CD4-positive, CD25-positive, alpha-beta regulatory T cell (primary cell): ENCODE data around the gene VDAC2. TPM values are rescaled to one million over a fixed set of nuclear protein-coding genes. Genes with fewer than 3 reads are reported as not detected.

Experiments used
- ATAC-seq, 2 donors: fragments of 150-1000 bp; cut with Tn5 transposase; one replicate each; pipeline ENCODE4 v1.10.0; 2021; ENCODE audit warnings: low read depth in 2 of 2, moderate number of reproducible peaks in 2 of 2, moderate library complexity in 1 of 2
- DNase-seq, 3 donors: peaks; one replicate each; pipeline versions ENCODE4 v3.0.0 to v3.0.0-alpha.2; 2012 to 2022; ENCODE audit warnings: mixed read lengths in 1 of 3
- H3K27ac ChIP-seq: one replicate; pipeline ENCODE4 v1.7.0; 2013; ENCODE audit warnings: mild to moderate bottlenecking, low read length; ENCODE audit not compliant: insufficient read depth, poor library complexity, severe bottlenecking
- H3K27me3 ChIP-seq: one replicate; pipeline ENCODE4 v1.7.0; 2013; ENCODE audit warnings: low read length; ENCODE audit not compliant: control insufficient read depth, insufficient read depth
- H3K36me3 ChIP-seq: one replicate; pipeline ENCODE4 v1.7.0; 2013; ENCODE audit warnings: mild to moderate bottlenecking, low read length, moderate library complexity; ENCODE audit not compliant: control insufficient read depth, insufficient read depth
- H3K4me1 ChIP-seq: 2 replicates; pipeline ENCODE4 v1.7.0; 2013; ENCODE audit warnings: mild to moderate bottlenecking, low read length; ENCODE audit not compliant: insufficient read depth, control insufficient read depth, poor library complexity, severe bottlenecking
- H3K4me3 ChIP-seq: one replicate; pipeline ENCODE4 v1.7.0; 2013; ENCODE audit warnings: low read depth, mild to moderate bottlenecking, low read length, moderate library complexity
- H3K9me3 ChIP-seq, 2 experiments: 1 replicate in 1 of 2; 2 replicates in 1 of 2; pipeline ENCODE4 v1.7.0; 2013; ENCODE audit warnings: low read length in 2 of 2, mild to moderate bottlenecking in 1 of 2, moderate library complexity in 1 of 2; ENCODE audit not compliant: control insufficient read depth in 2 of 2
- H3K27ac Mint-ChIP-seq, 3 donors: one replicate each; pipeline ENCODE4 v1.8.0; 2020 to 2022; ENCODE audit warnings: mild to moderate bottlenecking in 3 of 3, mixed read lengths in 3 of 3, moderate library complexity in 2 of 3
- H3K27me3 Mint-ChIP-seq: one replicate; pipeline ENCODE4 v1.8.0; 2022; ENCODE audit warnings: mild to moderate bottlenecking, mixed read lengths
- H3K36me3 Mint-ChIP-seq: one replicate; pipeline ENCODE4 v1.8.0; 2020; ENCODE audit warnings: mixed read lengths
- H3K4me1 Mint-ChIP-seq, 4 donors: one replicate each; pipeline ENCODE4 v1.8.0; 2020 to 2022; ENCODE audit warnings: mixed read lengths in 4 of 4, mild to moderate bottlenecking in 1 of 4
- H3K4me3 Mint-ChIP-seq, 4 donors: one replicate each; pipeline ENCODE4 v1.8.0; 2020 to 2022; ENCODE audit warnings: mild to moderate bottlenecking in 4 of 4, mixed read lengths in 4 of 4, moderate library complexity in 3 of 4
- H3K9me3 Mint-ChIP-seq, 7 donors: one replicate each; pipeline ENCODE4 v1.8.0; 2020 to 2022; ENCODE audit warnings: mixed read lengths in 7 of 7, mild to moderate bottlenecking in 3 of 7, moderate library complexity in 2 of 7
- polyA plus RNA-seq, 4 donors: library from polyadenylated mRNA; unstranded; fragments of 300-500 nt; fragmentation: Illumina TruSeq; gene quantifications; one replicate each; pipeline ENCODE4 v1.2.3, GENCODE V29; 2021
- total RNA-seq: library from RNA; stranded (reverse); gene quantifications from one replicate; pipeline ENCODE4 v1.2.3, GENCODE V29; 2022

Gene VDAC2
- total RNA-seq (110 TPM), polyA plus RNA-seq (100 to 1,000 TPM; 153 to 201 (median 160) TPM)

- H3K4me3 Mint-ChIP-seq: peak within 1 kb of the TSS; percentile 96 to 99 (median 97)
- H3K27ac ChIP-seq: peak within 1 kb of the TSS; percentile 98
- H3K36me3 Mint-ChIP-seq: peaks cover 8% of the 10 kb centered on the region
- peaks cover 9% of the 10 kb centered on the region for H3K27me3 Mint-ChIP-seq
- no peaks in the 10 kb centered on the region for H3K9me3 ChIP-seq
- H3K36me3 ChIP-seq: peaks cover 23% of the 10 kb centered on the region
- DNase-seq (peak; percentile 92 to 98 (median 92)), ATAC-seq (peak; percentile 88 to 89)
- peaks cover 16 to 30% (median 21%) of the 10 kb centered on the region in 4 donors for H3K4me1 Mint-ChIP-seq
- no peaks in the 10 kb centered on the region for H3K27me3 ChIP-seq
- peak within 1 kb of the TSS; percentile 98 to 100 (median 100) for H3K27ac Mint-ChIP-seq
- peak within 1 kb of the TSS; percentile 95 for H3K4me3 ChIP-seq
- H3K9me3 Mint-ChIP-seq: no peaks in the 10 kb centered on the region
- H3K4me1 ChIP-seq: peaks cover 29% of the 10 kb centered on the region
These were observed at the start of gene VDAC2 for GRCh38 chr10:75210282-75211006. Gene VDAC2 (plus strand): TSS chr10:75210796. CDS start chr10:75211159, 363 bp downstream.

GRCh38 chr10:75165684-75166622 lies 44.6 kb upstream of the VDAC2 start:
- Histone ChIP-seq H3K4me1 (peaks cover 28% of the 10 kb centered on the region), H3K27ac (peak overlapping the region; percentile 66), H3K36me3 (peaks cover 3% of the 10 kb centered on the region), H3K27me3 (no peaks in the 10 kb centered on the region), H3K9me3 (no peaks in the 10 kb centered on the region), H3K4me3 (peak overlapping the region; percentile 73)
- Mint-ChIP-seq H3K4me3 (peak overlapping the region; percentile 23 to 76 (median 58)), H3K36me3 (peaks cover 14% of the 10 kb centered on the region), H3K27me3 (no peaks in the 10 kb centered on the region), H3K9me3 (no peaks in the 10 kb centered on the region), H3K27ac (peak overlapping the region; percentile 80 to 92 (median 82)), H3K4me1 (peaks cover 21 to 54% (median 33%) of the 10 kb centered on the region in 4 donors)
- DNase-seq (peak in 2 of 3 donors; percentile 31 to 73), ATAC-seq (peak; percentile 61 to 78)

GRCh38 chr10:75166623-75166972 lies 44.0 kb upstream of the VDAC2 start:
- H3K27me3 Mint-ChIP-seq: no peaks in the 10 kb centered on the region
- ATAC-seq (peak; percentile 32 to 38), DNase-seq (peak in 1 of 3 donors; percentile 6)
- Histone ChIP-seq H3K36me3 (peaks cover 3% of the 10 kb centered on the region), H3K4me1 (peaks cover 28% of the 10 kb centered on the region), H3K27me3 (no peaks in the 10 kb centered on the region), H3K9me3 (no peaks in the 10 kb centered on the region), H3K27ac (peak overlapping the region; percentile 66), H3K4me3 (peak overlapping the region; percentile 73)
- peak overlapping the region; percentile 23 to 76 (median 48) for H3K4me3 Mint-ChIP-seq
- H3K9me3 Mint-ChIP-seq: no peaks in the 10 kb centered on the region
- peaks cover 14% of the 10 kb centered on the region for H3K36me3 Mint-ChIP-seq
- H3K27ac Mint-ChIP-seq: peak overlapping the region; percentile 77 to 83 (median 82)
- peaks cover 21 to 50% (median 33%) of the 10 kb centered on the region in 4 donors for H3K4me1 Mint-ChIP-seq

- DNase-seq (no peak), ATAC-seq (no peak)
- H3K4me1 Mint-ChIP-seq: peaks cover 23 to 46% (median 34%) of the 10 kb centered on the region in 4 donors
- Histone ChIP-seq H3K4me1 (peaks cover 28% of the 10 kb centered on the region), H3K27ac (no peak overlapping the region), H3K36me3 (peaks cover 3% of the 10 kb centered on the region), H3K27me3 (no peaks in the 10 kb centered on the region), H3K4me3 (no peak overlapping the region), H3K9me3 (no peaks in the 10 kb centered on the region)
- H3K9me3 Mint-ChIP-seq: no peaks in the 10 kb centered on the region
- no peaks in the 10 kb centered on the region for H3K27me3 Mint-ChIP-seq
- H3K4me3 Mint-ChIP-seq: peak overlapping the region in 1 of 4 donors; percentile 15
- peaks cover 13% of the 10 kb centered on the region for H3K36me3 Mint-ChIP-seq
- H3K27ac Mint-ChIP-seq: peak overlapping the region; percentile 75 to 89 (median 82)
These were observed 42.3 kb upstream of the VDAC2 start for GRCh38 chr10:75168275-75168674.

GRCh38 chr10:75170215-75170614 lies 40.4 kb upstream of the VDAC2 start:
- Mint-ChIP-seq H3K27ac (peak overlapping the region; percentile 47 to 83 (median 58)), H3K36me3 (peaks cover 18% of the 10 kb centered on the region), H3K4me1 (peaks cover 26 to 37% (median 30%) of the 10 kb centered on the region in 4 donors), H3K9me3 (no peaks in the 10 kb centered on the region), H3K4me3 (no peak overlapping the region), H3K27me3 (no peaks in the 10 kb centered on the region)
- peaks cover 3% of the 10 kb centered on the region for H3K36me3 ChIP-seq
- DNase-seq (no peak), ATAC-seq (no peak)
- no peaks in the 10 kb centered on the region for H3K9me3 ChIP-seq
- peaks cover 28% of the 10 kb centered on the region for H3K4me1 ChIP-seq
- H3K4me3 ChIP-seq: no peak overlapping the region
- no peaks in the 10 kb centered on the region for H3K27me3 ChIP-seq
- H3K27ac ChIP-seq: no peak overlapping the region

GRCh38 chr10:75175046-75175445 lies 35.5 kb upstream of the VDAC2 start:
- no peaks in the 10 kb centered on the region for H3K27me3 Mint-ChIP-seq
- no peak overlapping the region for H3K4me3 Mint-ChIP-seq
- Histone ChIP-seq H3K4me1 (no peaks in the 10 kb centered on the region), H3K27ac (no peak overlapping the region), H3K4me3 (no peak overlapping the region), H3K27me3 (no peaks in the 10 kb centered on the region), H3K9me3 (no peaks in the 10 kb centered on the region), H3K36me3 (peaks cover 18% of the 10 kb centered on the region)
- DNase-seq (no peak), ATAC-seq (no peak)
- peaks cover 30% of the 10 kb centered on the region for H3K36me3 Mint-ChIP-seq
- no peak overlapping the region for H3K27ac Mint-ChIP-seq
- no peaks in the 10 kb centered on the region for H3K9me3 Mint-ChIP-seq
- H3K4me1 Mint-ChIP-seq: peaks cover 7 to 20% (median 13%) of the 10 kb centered on the region in 4 donors

- no peaks in the 10 kb centered on the region for H3K9me3 ChIP-seq
- no peaks in the 10 kb centered on the region for H3K4me1 ChIP-seq
- H3K36me3 ChIP-seq: peaks cover 16% of the 10 kb centered on the region
- Mint-ChIP-seq H3K4me3 (no peak overlapping the region), H3K9me3 (no peaks in the 10 kb centered on the region), H3K36me3 (peaks cover 28% of the 10 kb centered on the region), H3K27me3 (no peaks in the 10 kb centered on the region), H3K27ac (peak overlapping the region in 1 of 3 donors; percentile 38), H3K4me1 (peaks cover 7 to 17% (median 11%) of the 10 kb centered on the region in 4 donors)
- H3K4me3 ChIP-seq: no peak overlapping the region
- no peak for DNase-seq
- H3K27me3 ChIP-seq: no peaks in the 10 kb centered on the region
- no peak for ATAC-seq
- H3K27ac ChIP-seq: no peak overlapping the region
These were observed 34.5 kb upstream of the VDAC2 start for GRCh38 chr10:75176046-75176445.
